Measurements from ENCODE around the gene CEP250.
"Not testable (repeated sequence)": the region's sequence is repeated elsewhere in the genome, so short reads cannot be mapped to it uniquely, and the experiment has no call there.

Gene CEP250

DNA sequence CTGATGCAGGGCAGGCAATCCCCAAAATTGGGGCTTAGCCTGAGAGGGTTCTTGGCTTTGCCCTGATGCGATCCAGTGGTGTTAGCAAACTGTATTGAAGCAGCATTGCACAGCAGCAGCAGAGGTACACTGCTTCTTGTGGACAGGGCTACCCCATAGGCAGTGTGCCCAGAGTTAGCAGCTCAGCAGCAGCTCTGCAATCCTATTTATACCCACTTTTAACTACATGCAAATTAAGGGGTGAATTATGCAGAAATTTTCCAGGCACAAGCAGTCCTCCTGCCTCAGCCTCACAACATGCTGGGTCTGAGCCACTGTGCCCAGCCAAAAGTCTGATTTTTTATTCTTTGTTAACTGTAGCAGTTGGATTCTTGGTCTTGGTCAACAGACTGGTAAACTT is 70.2 kb downstream of the CEP250 start:
- DNase-seq (ENCODE audit: low read depth, low spot score), result no peak

GRCh38 chr20:35527122-35527769 is 71.8 kb downstream of the CEP250 start:
- DNase-seq (ENCODE audit: low read depth, low spot score), result peak; percentile 14

DNA sequence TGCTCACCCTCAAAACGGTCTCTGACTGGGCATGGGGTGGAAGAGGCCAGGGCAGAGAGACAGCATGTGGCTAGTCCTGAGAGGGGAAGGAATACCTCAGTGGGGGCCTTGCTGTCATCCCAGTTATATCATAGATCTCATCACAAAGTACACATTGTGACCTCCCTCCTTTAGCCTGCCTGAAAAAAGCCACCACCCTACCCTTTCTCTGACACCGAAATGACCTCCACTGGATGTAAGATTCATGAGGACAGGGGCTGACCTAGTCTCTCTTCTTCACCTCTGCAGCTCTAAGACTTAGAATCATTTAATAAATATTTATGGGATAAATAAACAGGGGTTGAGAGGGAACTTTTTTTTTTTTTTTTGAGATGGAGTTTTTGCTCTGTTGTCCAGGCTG is 74.2 kb downstream of the CEP250 start, which contains the start of gene C20orf173:
Gene C20orf173 (minus strand): TSS at position 101 of the 400 bp plus-strand sequence. CDS start 279 bp downstream, outside the sequence.
- no peak for DNase-seq (ENCODE audit: low read depth, low spot score)

- DNase-seq (ENCODE audit: low read depth, low spot score), result peak; percentile 86
Observed at GRCh38 chr20:35539756-35540212, 84.4 kb downstream of the CEP250 start.

GRCh38 chr20:35541118-35541782 is 85.9 kb downstream of the CEP250 start:
- no peak for DNase-seq (ENCODE audit: low read depth, low spot score)

DNA sequence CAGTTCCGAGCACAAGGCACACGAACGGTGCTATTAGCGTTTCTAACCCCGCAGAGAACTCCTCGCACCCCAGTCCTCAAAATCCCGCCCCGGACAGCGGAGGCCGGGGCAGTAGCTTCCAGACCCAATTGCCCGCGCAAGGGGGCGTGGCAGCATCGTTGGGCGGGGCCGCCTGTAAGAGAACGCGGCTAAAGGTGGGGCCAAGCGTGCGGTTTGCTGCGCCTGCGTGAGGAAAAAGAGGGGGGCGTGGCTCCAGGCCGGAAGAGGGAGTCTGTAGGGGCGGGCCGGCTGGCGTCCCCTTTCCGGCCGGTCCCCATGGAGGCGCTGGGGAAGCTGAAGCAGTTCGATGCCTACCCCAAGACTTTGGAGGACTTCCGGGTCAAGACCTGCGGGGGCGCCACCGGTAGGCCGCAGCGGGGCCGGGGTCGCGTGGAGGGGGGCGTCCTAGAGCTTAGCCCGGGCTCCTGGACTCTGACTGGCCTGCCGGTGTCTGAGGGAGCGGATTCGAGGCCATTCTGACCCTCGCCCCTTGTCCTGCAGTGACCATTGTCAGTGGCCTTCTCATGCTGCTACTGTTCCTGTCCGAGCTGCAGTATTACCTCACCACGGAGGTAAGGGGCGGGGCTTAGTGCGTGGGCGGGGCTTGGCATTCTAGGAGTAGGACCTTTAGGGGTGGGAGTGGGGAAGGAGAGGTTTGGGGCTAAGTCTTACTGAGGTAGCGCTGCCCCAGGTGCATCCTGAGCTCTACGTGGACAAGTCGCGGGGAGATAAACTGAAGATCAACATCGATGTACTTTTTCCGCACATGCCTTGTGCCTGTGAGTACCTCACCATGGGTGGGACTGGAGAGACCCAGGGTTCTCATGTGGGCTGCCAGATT is 86.6 kb downstream of the CEP250 start, which contains the start of gene ERGIC3:
Gene ERGIC3 (plus strand): TSS at position 296 of the 880 bp plus-strand sequence. CDS start 20 bp downstream, at position 316.
- DNase-seq (ENCODE audit: low read depth, low spot score), result peak; percentile 99

DNA sequence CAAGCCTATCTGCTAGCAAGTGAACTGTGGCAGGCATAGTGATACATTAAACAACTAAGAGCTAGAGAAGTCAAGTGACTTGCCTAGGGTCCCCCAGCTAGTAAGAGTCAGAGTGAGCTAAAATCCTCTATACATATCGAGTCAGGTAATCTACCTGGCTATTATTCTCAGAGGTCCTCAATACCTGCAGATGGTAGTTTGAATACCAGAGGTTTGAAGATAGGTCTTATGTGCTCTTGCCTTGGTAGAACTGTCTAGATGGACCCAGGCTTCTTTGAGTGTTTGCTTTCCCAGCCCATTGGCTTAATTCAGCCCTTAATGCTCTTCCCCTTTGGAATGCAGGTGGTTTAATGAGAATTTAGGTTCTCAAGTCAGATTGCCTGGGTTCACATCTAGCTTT is 87.6 kb downstream of the CEP250 start:
- DNase-seq (ENCODE audit: low read depth, low spot score), result no peak

GRCh38 chr20:35544436-35544835 is 89.0 kb downstream of the CEP250 start:
- no peak for DNase-seq (ENCODE audit: low read depth, low spot score)

DNA sequence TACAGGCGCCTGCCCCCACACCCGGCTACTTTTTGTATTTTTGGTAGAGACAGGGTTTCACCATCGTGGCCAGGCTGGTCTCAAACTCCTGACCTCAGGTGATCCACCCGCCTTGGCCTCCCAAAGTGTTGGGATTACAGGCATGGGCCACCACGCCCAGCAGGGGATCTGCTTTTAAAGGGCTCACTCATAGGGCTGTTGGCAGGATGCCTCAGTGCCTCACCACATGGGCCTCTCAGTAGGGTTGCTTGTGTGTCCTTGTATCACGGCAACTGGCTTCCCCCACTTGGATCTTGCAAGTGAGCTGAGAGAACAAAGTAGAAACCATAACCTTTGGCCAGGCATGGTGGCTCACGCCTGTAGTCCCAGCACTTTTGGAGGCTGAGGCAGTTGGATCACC is 89.5 kb downstream of the CEP250 start:
- not testable (repeated sequence) for DNase-seq (ENCODE audit: low read depth, low spot score)

DNA sequence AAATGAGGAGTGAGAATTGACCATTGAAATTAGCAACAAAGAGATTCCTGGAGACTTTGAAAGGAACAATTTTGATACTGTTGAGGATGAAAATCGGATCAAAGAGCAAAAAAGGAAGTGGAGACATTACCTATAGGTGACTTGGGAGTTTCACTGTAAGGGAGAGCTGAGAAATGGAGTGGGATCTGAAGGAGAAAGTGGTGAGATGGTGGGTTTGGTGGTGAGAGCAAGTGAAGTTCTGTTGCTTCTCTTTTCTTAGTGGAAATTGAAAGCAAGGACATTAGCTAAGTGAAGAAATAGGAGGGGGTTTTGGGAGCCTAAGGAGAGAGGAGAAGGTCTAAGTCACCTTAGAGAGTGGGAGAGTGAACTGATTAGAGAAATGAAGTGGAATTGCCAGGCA is 90.7 kb downstream of the CEP250 start:
- no peak for DNase-seq (ENCODE audit: low read depth, low spot score)

GRCh38 chr20:35547329-35547728 is 91.9 kb downstream of the CEP250 start:
- no peak for DNase-seq (ENCODE audit: low read depth, low spot score)

DNA sequence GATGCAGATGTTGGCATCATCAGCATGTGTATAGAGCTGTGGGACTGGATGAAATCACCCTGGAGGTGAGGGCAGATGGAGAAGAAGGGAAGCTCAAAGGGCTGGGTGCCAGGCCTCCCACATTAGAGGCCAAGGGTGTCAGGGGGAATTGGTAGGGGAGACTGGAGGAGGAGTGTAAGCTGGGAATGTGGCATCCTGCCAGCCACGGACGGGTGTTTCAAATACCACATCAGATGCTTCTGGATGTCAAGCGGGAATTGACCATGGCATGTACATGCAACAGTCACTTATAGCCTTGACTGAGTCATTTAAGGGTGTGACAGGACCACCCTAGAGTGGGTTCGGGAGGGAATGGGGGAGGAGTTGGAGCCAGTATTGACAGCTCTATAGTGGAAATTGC is 96.1 kb downstream of the CEP250 start:
- DNase-seq (ENCODE audit: low read depth, low spot score), result no peak

DNA sequence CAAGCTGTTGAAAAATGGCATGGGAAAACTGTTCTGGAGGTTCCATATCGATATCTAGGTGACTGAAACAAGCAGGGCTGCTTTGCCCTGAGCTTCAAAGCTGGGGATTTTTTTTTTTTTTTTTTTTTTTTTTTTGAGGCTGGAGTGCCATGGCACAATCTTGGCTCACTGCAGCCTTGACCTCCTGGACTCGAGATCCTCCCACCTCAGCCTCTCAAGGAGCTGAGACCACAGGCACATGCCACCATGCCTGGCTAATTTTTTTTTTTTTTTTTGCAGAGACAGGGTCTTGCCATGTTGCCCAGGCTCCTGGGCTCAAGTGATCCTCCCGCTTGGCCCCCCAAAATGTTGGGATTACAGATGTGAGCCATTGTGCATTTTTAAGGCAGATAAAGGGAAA is 97.5 kb downstream of the CEP250 start:
- no peak for DNase-seq (ENCODE audit: low read depth, low spot score)

GRCh38 chr20:35555461-35555860 is 100.1 kb downstream of the CEP250 start:
- DNase-seq (ENCODE audit: low read depth, low spot score), result not testable (repeated sequence)

- no peak for DNase-seq (ENCODE audit: low read depth, low spot score)
Observed at GRCh38 chr20:35555951-35556645, 100.7 kb downstream of the CEP250 start.

- DNase-seq (ENCODE audit: low read depth, low spot score), result no peak
Observed at GRCh38 chr20:35556871-35557270, 101.5 kb downstream of the CEP250 start.

DNA sequence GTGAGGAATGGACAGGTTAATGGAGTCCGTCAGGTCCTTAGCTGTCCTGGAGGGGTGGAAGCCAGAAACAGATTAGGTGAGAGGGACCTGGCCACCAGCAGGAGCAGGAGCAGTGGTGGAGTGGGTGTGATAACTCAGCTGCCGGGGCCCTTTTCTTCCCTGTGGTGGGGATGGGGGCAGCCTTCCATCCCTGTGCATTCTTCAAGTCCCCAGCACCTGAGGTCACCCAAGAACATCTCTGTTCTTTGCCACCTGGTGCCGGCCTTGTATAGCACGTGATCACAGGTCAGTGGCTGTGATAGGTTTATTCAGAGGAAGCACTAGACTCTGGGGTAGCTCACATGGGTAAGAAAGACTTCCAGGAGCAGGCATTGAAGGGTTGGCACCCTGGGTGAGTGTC is 103.1 kb downstream of the CEP250 start:
- DNase-seq (ENCODE audit: low read depth, low spot score), result no peak

GRCh38 chr20:35559042-35559693 is 103.8 kb downstream of the CEP250 start:
- no peak for DNase-seq (ENCODE audit: low read depth, low spot score)

- DNase-seq (ENCODE audit: low read depth, low spot score), result peak; percentile 64
Observed at GRCh38 chr20:35560105-35560511, 104.7 kb downstream of the CEP250 start.

DNA sequence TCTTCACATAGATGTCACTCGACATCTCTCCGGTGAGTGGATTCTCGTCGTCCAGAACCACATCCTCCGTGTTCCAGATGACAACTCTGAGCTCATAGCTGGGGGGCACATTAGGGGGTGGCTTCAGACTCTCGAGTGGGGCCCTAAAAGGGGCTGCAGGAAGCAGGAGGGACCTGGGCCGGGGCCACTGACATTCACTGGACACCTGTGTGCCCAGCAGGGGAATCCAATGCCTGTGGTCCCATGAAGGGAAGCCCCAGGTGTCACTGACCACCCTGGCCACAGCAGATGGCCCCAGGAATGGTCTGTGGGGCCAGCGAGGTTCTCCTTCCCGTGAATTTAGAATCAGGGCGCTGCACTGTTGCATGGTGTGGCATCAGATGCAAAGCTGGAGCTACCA is 105.1 kb downstream of the CEP250 start:
- no peak for DNase-seq (ENCODE audit: low read depth, low spot score)

DNA sequence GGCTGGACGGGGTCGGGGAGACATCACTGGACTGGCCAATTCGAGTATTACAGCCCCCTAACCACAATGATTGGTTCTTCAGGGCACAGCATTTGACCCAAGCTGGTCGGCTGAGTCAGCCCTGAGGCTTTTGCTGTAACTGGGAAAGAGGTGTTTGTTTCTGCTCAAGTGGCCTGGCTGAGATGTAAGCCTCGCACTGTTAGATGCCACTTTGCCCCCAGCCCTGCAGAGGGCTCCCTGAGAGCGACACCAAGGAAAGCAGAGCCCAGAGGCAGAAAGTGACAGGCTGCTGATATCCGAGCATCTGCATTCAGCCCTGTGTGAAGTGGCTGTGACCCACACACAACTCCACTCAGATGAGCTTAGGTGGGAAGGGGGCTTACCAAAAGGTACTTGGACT is 105.9 kb downstream of the CEP250 start:
- peak; percentile 87 for DNase-seq (ENCODE audit: low read depth, low spot score)

All from ELF-1 (cell line).